ENCODE measurements around the gene PDZK1IP1. TPM values are rescaled to one million over a fixed set of nuclear protein-coding genes. Genes with fewer than 3 reads are reported as not detected.
A peak's percentile ranks its signal among the peaks of the same experiment; 100 is the strongest.
"Not testable (repeated sequence)": the region's sequence is repeated elsewhere in the genome, so short reads cannot be mapped to it uniquely, and the experiment has no call there.

PDZK1IP1 gene
- total and polyA plus RNA-seq, 12 donors, result 0.17 to 16.9 (median 3.8) TPM

DNA sequence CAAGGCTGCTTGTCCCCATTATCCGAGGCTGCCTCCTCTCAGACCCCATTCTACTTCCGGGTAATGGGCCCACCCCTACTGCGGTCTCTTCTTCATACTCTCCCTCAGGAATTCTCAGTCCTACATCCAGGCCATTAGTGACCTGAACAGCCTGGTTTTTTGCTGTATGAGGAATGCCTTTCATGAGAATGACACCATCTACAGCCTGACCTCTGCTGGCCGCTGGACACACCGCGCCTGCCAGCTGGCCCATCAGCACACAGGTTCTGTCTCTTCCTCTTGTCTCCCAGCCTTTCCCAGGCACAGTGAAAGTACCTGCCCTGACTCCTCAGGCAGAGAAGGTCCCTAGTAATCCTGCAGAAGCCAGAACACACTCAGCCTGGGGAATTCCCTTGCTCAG is 46.2 kb downstream of the PDZK1IP1 start:
- intact Hi-C loops (cut with DNase I); H3K9me3 ChIP-seq (replicated peaks in 1 of 3); H3K4me1 ChIP-seq (replicated peaks in 1 of 2); H3K27me3 ChIP-seq; H3K4me3 ChIP-seq; DNase-seq; H3K27ac ChIP-seq; H3K36me3 ChIP-seq (replicated peaks in 1 of 2): not testable (repeated sequence)
- TF ChIP-seq, protein P1, sequence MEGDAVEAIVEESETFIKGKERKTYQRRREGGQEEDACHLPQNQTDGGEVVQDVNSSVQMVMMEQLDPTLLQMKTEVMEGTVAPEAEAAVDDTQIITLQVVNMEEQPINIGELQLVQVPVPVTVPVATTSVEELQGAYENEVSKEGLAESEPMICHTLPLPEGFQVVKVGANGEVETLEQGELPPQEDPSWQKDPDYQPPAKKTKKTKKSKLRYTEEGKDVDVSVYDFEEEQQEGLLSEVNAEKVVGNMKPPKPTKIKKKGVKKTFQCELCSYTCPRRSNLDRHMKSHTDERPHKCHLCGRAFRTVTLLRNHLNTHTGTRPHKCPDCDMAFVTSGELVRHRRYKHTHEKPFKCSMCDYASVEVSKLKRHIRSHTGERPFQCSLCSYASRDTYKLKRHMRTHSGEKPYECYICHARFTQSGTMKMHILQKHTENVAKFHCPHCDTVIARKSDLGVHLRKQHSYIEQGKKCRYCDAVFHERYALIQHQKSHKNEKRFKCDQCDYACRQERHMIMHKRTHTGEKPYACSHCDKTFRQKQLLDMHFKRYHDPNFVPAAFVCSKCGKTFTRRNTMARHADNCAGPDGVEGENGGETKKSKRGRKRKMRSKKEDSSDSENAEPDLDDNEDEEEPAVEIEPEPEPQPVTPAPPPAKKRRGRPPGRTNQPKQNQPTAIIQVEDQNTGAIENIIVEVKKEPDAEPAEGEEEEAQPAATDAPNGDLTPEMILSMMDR (IDR thresholded peaks at IDR 0.05), result peak in 1 of 6 experiments; percentile 22
- WGBS, 4 donors, result 41 to 74% (median 67%) methylated on average over 3 to 6 of the region's 6 CpGs

DNA sequence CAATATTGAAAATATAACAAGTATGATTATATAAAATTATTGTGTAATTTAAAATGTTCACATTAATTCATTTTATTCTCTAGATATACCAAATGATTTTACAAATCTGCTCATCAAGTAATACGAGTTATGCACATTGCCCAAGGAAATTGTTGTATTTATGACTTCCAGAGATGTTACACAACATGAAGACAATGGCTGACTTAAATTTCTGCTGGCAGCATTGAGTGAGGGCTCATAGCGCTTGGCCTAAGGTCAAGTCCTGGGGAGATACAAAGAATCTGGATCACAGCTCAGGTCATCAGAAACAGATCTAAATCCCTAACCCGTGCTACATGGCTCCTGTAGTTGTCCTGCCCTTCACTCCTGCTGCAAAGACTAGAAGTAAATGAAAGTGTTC is 49.5 kb downstream of the PDZK1IP1 start:
- H3K27ac ChIP-seq; H3K4me1 ChIP-seq (replicated peaks in 1 of 2); H3K4me3 ChIP-seq; DNase-seq; intact Hi-C loops (cut with DNase I); H3K9me3 ChIP-seq (replicated peaks in 1 of 3); H3K36me3 ChIP-seq (replicated peaks in 1 of 2); H3K27me3 ChIP-seq: not testable (repeated sequence)
- 66 to 76% (median 70%) methylated on average over 3 of the region's 3 CpGs for WGBS, 4 donors

DNA sequence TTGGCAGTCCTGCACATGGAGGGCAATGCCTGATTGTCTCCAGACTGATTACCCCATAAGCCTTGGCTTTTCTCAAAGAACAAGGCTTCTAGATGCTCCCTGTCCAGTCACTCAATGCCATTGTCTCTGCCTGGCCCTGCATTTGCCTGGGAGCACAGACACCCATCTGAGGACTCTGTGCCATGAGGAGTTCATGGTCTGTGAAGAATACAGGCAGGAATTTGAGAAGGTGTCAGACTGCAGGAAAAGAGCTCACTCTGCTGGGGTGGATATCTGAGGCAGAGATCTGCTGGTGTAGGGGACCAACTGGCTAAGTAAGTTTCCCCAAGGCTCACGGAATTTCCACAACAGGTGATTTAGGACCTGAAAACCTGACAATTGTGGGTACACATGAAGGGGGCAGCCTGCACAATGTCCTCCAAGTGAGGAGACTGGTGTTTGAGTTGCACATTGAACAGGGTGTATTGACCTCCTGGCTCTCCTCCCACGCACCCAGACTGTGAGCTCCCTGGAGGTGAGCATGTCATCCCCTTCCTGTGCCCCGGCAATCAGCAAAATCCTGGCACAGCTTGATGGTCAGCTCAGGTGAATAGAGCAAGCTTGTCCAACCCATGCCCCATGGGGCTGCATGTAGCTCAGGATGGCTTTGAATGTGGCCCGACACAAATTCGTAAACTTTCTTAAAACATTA is 51.8 kb downstream of the PDZK1IP1 start:
- Histone ChIP-seq H3K36me3 (replicated peaks in 1 of 2) (no peaks in the 10 kb centered on the region), H3K27ac (no peak overlapping the region), H3K27me3 (no peaks in the 10 kb centered on the region), H3K9me3 (replicated peaks in 1 of 3) (no peaks in the 10 kb centered on the region), H3K4me1 (replicated peaks in 1 of 2) (no peaks in the 10 kb centered on the region), H3K4me3 (no peak overlapping the region)
- DNase-seq, result no peak
- intact Hi-C loops (cut with DNase I), result no loop called here
- TF ChIP-seq, protein P1 (IDR thresholded peaks at IDR 0.05), result no peak
- no peak for TF ChIP-seq POLR2A (IDR thresholded peaks at IDR 0.05)
- WGBS, 4 donors, result 77 to 80% (median 78%) methylated on average over 2 to 5 of the region's 5 CpGs

DNA sequence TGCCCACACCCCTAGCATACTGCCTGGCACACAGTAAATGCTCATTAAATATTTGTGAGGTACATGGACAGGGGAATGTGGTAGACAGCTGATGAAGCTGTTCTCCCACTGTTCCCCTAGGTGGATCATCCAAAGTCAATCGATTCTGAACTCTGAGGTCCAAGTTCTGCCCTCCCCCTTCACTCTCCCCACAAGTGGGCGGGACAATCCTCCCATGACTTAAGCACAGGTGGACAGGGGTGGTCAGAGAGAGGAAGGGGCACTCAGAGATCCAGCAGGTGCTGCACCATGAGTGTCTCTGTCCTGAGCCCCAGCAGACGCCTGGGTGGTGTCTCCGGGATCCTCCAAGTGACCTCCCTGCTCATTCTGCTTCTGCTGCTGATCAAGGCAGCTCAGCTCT is 52.6 kb downstream of the PDZK1IP1 start, which contains the start of gene CYP4A22:
Gene CYP4A22 (plus strand): TSS at position 244 of the 400 bp plus-strand sequence. CDS start 45 bp downstream, at position 289.
- no peak within 1 kb of the TSS for H3K4me3 ChIP-seq
- H3K36me3 ChIP-seq (replicated peaks in 1 of 2), result no peaks in the 10 kb centered on the region
- no peak within 1 kb of the TSS for H3K27ac ChIP-seq
- no peak for DNase-seq
- WGBS, 4 donors, result 74 to 91% (median 84%) methylated on average over 4 of the region's 4 CpGs
- no peaks in the 10 kb centered on the region for H3K9me3 ChIP-seq (replicated peaks in 1 of 3)
- no peaks in the 10 kb centered on the region for H3K27me3 ChIP-seq
- intact Hi-C loops (cut with DNase I), result no loop called here
- no peak for TF ChIP-seq POLR2A (IDR thresholded peaks at IDR 0.05)
- TF ChIP-seq, protein P1 (IDR thresholded peaks at IDR 0.05), result no peak
- no peaks in the 10 kb centered on the region for H3K4me1 ChIP-seq (replicated peaks in 1 of 2)

Other genes starting within 250 kb of the PDZK1IP1 start
- under 1 TPM in 1 of 9 donors, not detected in 8; 0.15 TPM for gene CYP4A11, start 248.6 kb downstream of the PDZK1IP1 start, total RNA-seq
- under 1 TPM in 1 of 3 donors, not detected in 2; 0.11 TPM for gene CYP4A11, start 248.6 kb downstream of the PDZK1IP1 start, polyA plus RNA-seq
- 1 to 10 TPM in 7 of 9 donors, under 1 TPM in 2; 0.74 to 5.4 (median 2.1) TPM for gene CYP4X1, start 166.4 kb downstream of the PDZK1IP1 start, total RNA-seq
- 1 to 10 TPM; 1.4 to 2.6 (median 2.0) TPM for gene CYP4X1, start 166.4 kb downstream of the PDZK1IP1 start, polyA plus RNA-seq
- gene CYP4Z1, start 122.8 kb downstream of the PDZK1IP1 start, total RNA-seq, result under 1 TPM in 8 of 9 donors, not detected in 1; 0.16 to 0.84 (median 0.27) TPM
- gene CYP4Z1, start 122.8 kb downstream of the PDZK1IP1 start, polyA plus RNA-seq, result under 1 TPM; 0.07 to 0.48 (median 0.47) TPM
- gene CYP4A22, start 52.6 kb downstream of the PDZK1IP1 start, total RNA-seq, result not detected
- gene CYP4A22, start 52.6 kb downstream of the PDZK1IP1 start, polyA plus RNA-seq, result not detected
- gene TAL1, start 42.2 kb upstream of the PDZK1IP1 start, total RNA-seq, result 1 to 10 TPM; 1.2 to 6.0 (median 3.0) TPM
- gene TAL1, start 42.2 kb upstream of the PDZK1IP1 start, polyA plus RNA-seq, result 10 to 100 TPM in 1 of 3 donors, 1 to 10 TPM in 2; 2.9 to 13.4 (median 5.4) TPM
- 1 to 10 TPM in 7 of 9 donors, under 1 TPM in 2; 0.83 to 7.0 (median 1.6) TPM for gene STIL, start 124.1 kb upstream of the PDZK1IP1 start, total RNA-seq
- gene STIL, start 124.1 kb upstream of the PDZK1IP1 start, polyA plus RNA-seq, result 1 to 10 TPM in 1 of 3 donors, under 1 TPM in 2; 0.24 to 1.6 (median 0.37) TPM
- 10 to 100 TPM; 31.4 to 87.6 (median 64.7) TPM for gene CMPK1, start 143.8 kb upstream of the PDZK1IP1 start, total RNA-seq
- gene CMPK1, start 143.8 kb upstream of the PDZK1IP1 start, polyA plus RNA-seq, result 100 to 1,000 TPM in 1 of 3 donors, 10 to 100 TPM in 2; 31.0 to 124 (median 44.3) TPM
- gene FOXE3, start 226.2 kb upstream of the PDZK1IP1 start, total RNA-seq, result not detected
- under 1 TPM in 1 of 3 donors, not detected in 2; 0.07 TPM for gene FOXE3, start 226.2 kb upstream of the PDZK1IP1 start, polyA plus RNA-seq
- 1 to 10 TPM in 5 of 9 donors, under 1 TPM in 4; 0.53 to 3.3 (median 1.3) TPM for gene FOXD2, start 248.0 kb upstream of the PDZK1IP1 start, total RNA-seq
- gene FOXD2, start 248.0 kb upstream of the PDZK1IP1 start, polyA plus RNA-seq, result under 1 TPM; 0.31 to 0.40 (median 0.32) TPM

Data from adrenal gland (tissue), 12 donors.